HG02981 (cell line): Measurements from ENCODE around the gene THRB.

ENCODE experiments used
- ATAC-seq: cut with Tn5 transposase; IDR thresholded peaks from one replicate; pipeline ENCODE4 v1.9.1; 2021; ENCODE audit warnings: mild to moderate bottlenecking, moderate library complexity; ENCODE audit not compliant: unreplicated experiment

The THRB gene

DNA sequence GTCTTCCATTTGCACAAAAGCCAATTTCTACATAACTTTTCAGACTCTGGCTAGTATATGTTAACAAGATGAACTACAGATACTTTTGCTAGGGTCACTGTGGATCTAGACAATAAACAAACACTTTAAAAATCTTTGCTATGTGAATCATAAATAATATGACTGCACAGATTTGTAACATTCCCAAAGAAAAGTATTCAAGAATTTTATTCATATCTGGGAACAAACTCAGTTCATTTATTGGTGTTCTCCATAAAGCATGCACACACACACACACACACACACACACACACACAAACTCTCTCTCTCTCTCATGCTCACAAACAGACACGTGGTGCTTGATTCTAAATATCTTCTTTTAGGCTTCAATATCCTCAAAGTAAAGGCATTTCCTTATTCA lies 18.8 kb upstream of the THRB start:
- ATAC-seq, result no peak

DNA sequence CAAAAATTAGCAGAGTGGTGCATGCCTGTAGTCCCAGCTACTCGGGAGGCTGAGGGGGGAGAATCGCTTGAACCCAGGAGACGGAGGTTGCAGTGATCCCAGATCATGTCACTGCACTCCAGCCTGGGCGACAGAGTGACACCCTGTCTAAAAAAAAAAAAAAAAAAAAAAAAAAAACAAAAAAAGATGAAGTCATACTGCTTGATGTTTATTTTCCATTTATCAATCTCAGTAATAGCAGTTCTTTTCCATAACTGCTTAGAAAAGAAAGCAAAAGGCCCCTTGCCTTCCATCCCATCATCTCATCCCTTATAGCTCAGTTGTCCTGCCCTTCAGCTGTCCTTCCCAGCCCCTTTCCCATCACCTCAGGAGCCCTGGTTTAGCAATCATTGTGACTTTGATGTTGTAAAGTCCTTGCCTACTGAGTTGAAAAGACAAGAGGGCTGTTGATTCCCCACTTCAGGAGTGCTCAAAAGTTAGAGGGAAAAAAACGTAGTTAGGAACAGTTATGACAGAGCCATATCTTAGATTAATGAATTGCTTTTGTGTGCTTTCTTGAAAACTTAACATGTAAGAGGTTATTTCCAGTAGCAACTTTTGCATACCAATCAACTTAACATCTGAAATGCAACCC lies 18.0 kb upstream of the THRB start:
- ATAC-seq, result no peak

DNA sequence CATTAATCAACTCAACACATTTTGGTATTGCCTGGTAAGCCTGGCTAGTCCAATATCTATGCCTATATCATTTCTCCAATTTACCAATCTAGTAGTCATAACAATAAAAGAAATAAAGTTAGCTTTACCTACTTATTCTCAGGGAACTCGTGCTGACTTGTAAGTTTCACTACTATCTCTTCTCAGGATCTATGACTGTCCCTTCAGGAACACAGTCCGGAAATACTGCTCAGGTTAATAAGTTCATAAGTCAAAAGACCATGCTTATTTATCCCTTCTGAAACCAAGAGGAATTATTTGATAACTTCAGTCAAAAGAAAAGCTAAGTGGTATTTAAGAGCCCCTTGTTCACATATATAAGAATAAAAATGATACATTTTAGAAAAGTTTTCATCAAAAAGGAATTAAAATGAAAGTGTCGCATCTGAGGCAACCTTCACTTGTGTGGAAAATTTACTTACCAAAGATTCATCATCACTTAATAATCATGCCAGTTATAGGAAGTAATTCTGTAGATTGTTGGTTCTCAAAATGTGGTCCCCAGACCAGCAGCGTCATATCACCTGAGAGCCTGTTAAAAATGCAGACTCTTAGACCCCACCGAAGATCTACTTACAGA lies 15.5 kb upstream of the THRB start:
- no peak for ATAC-seq

DNA sequence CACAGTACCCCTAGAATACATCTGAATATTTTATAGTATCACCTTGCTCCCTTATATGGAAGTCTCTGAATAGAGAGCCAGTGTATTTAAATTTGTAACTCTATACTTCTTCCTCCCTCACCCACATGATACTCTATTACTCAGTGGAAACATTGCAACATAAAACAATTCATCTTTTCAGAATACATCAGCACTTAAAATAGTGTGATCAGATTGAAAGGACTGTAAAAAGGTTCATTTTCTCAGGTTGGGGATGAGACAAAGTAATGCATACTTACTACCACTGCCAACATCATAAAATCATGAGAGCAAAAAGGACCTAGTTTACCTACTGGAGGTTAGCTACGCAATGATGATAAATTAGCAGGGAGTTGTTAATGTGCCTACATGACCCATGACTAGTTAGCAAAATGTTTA lies 13.8 kb upstream of the THRB start:
- ATAC-seq, result no peak

DNA sequence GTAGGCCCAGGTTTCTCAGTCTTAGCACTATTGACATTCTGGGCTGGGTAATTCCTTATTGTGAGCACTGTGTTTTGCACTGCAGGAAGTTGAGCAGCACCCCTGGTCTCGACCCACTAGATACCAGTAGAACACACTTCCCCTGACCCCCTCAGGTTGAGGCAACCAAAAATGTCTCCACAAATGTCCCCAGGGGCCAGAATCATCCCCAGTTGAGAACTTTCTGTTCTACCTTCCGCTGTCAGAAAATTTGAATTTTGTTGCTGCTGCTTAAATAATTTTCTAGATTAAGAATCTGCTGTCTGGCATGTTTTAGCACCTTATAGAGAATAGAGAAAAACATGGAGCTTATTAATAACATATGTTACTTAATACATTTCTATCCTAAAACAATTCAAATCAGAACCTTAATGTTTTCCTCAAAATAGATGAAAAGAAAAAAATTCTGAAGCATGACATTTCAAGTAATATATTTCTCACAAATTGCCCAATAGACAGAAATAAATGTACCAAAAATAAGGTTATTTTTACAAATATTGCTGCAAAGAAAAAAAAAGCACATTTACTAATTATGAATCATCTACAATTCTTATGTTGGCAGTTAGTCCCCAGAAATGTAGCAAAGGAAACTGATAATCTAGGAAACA lies 13.2 kb upstream of the THRB start:
- ATAC-seq, result no peak

DNA sequence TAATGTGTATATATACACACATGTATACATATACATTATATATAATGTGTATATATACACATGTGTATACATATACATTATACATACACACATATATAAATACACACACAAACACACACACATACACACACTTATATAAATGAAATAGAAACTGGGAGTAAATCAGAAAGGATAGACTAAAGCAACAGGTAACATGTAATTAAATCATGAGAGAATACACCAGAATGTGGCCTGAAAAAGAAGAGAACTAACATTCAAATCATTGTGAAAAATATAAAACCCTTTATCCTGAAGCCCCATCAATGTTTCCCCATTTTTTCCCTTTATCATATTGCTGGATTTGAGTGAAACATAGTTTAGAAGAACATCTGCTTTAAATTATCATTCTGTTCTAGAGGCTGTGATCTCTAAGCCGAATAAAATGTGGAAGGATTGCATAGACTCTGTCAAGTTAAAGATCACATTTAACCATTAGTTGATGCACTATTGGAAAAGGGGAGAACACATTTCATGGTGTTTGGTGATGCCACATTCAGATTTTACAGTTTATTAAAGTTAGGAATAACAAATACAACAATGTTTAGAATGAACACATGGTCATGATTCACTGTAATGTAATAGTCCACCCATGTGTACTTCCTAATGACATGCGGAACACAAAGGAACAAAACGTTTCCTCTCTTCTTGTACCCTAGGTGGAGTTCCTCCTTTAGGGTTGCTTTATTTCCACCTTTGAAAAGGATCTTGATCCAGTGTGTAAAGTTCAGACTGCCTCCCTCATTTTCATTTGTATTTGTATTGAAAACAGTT lies 12.5 kb upstream of the THRB start:
- ATAC-seq, result no peak

DNA sequence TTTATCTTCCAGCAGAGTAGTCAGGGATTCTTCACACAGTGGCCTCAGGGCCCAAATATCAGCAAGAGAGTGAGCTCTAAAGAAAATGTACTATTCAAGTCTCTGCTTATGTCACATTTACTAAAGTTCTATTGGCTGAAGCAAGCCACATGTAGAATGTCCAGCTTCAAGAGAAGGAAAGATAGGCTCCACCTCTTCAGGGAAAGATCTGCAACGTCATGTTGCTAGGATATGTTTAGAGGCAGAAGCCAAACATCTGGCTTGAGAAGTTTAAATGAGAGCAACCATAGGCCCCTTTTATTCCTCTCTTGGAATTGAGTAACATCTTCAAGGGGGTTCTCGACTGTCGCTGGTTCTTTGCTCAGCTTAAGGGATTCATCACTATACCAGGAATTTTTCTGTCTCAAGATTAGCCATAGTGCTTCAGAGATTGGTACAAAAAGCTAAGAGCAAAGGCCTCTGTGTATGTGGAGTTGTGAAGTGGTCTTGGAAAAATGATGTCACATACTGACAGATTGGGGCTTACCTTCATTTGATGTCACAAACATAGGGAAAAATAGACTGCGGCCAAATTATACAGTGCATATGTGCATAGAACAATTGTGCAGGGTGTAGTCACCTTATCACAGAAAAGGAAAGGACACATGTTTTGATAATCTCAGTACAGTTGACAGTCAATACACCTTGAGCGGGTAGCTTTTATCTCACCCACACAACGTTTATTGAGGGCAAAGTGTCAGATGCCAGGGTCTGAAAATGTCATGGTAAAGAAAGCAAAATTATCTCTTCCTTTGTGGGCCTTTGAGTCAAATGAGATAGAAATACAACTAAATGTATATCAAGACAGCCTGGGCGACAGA lies 11.3 kb upstream of the THRB start:
- ATAC-seq, result no peak

DNA sequence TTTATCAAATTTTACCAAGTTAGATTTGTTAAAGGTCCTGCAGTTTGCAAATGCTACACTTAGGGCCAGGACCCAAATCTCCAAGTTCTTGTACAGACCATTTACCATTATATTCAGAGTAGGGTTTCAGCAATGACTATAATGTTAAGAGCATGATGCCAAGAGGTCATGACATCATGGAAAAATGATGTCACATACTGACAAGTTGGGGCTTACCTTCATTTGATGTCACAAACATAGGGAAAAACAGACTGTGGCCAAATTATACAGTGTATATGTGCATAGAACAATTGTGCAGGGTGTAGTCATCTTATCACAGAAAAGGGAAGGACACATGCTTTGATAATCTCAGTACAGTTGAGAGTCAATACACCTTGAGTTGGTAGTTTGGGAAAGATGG lies 10.1 kb upstream of the THRB start:
- ATAC-seq, result no peak

DNA sequence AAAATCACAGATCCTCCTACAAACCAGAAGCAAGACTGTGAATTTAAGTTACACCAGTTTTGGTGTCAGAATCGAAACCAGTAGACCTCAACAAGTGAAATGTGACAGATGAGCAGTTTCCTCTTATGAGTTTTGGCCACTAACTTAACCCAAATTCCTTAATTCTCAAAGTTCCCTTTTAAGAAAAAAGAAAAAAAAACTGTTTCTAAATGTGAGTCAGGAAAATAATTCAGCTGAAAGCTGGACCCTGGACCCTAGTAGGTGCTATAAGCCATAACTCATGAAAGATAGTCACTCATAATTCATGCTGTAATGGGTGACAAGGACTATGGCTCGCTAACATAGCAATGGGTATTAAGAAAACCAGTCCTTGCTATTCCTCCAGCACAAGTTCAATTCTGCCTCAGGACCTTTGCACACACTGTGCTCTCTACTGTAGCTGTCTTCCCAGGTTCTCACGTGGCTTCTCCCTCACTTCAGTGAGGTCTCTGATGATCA lies 9.0 kb upstream of the THRB start:
- peak; percentile 88 for ATAC-seq

DNA sequence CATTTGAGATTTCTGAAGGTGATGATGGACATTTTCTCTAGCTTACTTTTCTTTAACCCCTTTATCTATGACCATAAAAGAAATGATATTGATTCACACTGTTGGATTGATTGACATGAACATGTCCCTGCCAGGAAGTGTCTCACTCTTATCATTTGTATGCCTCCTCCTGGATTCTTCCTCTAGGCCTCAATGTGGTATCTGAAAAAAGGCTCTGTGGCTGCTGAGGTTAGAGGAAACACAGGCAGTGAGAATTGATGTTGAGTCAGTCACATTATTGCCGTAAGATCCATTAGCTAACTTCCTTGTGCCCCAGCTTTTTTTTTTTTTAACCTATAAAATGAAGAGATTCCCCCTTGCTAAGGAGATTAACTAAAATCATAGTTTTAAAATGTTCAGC lies 8.0 kb upstream of the THRB start:
- no peak for ATAC-seq

DNA sequence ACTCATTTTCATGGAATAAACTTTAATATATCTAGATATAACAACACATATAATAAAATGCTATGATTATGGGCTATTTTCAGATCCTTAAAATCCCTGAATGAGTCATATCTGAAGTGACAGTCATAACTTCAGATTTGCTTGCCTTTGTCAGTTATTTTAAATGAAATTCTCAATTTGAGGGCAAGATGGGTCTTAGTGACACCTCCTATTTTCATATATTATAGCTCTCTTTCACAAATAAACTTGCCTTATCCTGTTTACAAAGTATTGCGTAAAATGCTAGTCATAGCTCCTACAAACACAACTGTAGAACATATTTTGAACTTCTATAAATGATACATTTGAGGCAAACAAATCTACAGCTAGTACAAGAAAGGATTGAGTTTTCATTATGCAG lies 6.2 kb upstream of the THRB start:
- no peak for ATAC-seq

DNA sequence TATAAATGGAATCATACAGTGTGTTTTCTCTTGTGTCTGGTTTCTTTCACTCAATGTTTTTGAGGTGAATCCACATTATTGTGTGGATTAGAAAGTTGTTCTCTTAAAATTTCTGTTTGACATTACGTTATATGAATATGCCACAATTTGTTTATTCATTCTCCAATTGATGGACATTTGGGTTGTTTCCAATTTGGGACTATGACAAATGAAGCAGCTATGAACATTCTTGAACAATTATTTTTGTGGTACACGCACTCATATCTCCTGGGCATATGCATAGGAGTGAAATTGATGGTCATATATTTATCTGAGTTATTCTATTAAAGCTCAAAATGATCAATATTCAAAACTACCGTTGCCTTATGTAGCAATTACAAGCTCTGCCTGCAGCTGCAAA lies 5.3 kb upstream of the THRB start:
- ATAC-seq, result no peak

DNA sequence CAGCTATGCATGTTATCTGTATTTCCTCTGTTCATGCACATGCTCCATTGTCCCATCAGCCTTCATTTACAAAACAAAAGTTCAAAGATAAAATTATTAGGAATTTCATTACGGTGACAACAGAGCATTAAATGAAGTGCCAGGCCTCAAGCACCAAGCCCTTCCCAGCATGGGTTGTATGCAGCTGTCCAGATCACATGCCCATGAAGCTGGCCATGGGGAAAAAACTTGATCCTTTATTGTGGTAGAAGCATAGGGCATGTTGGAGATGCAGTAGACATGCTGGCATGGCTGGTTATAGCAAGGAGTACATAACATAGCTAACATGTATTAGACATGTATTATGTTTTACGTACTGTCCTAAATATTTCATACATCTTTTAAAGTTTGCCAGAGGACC lies 4.1 kb upstream of the THRB start:
- ATAC-seq, result no peak

DNA sequence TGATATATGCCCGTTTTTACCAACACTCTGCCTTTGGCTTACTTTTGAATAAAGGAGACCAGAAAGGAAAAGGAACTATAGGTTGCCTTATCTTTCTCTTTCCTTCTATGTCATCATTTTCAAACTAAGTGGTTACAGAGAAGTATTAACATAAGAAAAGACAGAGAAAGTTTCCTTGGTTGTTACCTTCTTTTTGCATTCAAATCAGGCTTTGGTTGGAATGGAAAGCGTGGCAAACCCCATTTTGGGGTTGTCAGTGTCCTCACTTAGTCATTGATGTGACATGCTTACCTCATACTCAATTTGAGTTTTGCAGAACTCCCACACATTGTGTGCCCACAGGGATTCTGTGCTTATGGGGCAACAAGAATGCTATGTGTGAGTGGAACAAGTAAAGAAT lies 3.7 kb upstream of the THRB start:
- ATAC-seq, result no peak

DNA sequence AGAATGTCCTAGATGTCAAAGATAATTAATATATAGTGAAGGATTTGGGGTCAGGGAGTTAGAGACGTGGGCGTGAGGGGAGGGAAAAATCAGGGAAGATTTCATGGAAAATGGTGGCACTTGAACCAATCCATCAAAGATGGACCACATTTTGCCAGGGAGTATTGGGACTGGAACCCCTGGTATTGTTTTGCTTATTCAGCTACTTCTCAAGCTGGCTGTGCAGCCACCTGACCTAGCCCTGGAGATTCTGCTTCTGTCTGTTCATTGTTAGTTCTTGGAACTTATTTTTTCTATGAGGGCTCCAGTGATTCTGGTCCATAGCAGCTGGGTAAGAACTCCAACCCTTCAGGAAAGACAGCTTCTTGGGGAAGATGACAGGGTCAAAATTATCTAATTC lies 3.3 kb upstream of the THRB start:
- ATAC-seq, result no peak

DNA sequence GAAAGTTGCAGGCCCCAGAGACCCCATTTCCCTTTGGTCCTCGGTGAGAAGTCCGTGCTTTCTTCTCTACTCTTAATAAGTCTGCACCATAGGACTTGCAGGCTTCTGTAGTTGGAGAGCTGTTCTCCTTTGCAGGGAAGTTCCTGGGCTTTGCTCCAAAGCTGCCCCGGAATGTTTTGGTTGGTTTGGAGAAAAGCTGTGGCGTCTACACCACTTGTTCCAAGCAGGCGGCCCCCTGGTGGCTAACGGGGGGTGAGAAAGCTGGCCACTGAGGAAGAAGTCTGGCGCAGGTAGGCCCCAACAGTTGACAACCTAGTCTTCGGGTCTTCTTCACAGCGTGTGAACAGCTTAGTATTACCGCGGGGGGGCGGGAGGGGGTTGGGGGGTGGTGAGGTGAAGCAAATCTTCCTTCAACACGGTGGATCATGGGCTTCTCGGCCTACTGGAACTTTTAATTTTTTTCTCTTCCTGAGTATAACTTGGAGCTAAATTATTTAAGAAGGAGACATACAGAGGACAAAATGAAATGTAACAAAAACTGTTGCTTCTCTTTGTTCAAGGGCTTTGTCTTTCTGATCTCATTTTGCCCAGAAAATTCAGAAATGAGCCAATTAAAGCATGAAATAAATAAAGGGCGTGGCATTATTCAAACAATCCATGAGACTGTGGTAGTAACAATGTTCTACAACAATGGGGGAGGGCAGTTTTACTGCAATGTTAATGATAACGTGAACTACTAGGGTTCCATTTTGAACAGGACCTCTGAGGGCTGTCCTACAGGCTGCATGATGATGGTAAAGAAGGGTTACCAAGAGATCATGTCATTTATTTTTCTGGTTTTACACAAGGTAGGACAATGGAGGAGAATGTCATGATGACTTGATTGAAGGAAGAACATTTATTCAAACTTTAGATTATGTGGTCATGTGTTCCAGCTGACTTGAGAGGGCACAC lies 2.2 kb upstream of the THRB start:
- ATAC-seq, result no peak

DNA sequence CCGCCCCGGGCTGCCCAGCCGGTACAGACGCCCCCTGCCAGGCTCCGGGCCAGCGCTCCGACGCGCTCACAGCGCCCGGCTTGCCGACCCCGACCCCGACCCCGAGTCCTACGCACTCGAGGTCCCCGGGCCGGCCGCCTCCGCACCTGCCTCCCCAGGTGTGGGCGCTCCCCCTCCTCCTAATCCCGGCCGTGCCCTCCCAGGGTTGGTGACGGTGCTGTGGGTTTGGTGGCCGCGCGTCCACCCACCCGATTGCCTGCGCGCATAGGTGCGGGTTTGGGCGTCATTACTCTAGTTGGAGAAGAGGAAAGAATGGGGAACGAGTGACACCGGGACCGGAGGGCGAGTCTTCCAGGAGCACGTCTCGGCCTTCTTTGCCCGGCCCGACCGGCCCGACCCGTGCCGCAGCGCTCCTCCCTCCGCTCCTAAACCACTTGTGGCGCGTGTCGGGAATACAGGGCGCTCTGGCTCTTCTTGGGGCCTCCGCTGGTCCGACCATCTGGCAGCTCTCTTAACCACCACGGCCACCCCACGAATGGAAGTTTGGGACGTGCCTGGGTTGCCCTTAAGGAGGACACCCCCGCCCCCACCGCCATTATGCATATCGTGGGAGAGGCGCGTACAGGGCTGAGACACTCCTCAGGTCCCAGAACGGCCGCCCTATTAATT lies 810 bp upstream of the THRB start:
- no peak for ATAC-seq

DNA sequence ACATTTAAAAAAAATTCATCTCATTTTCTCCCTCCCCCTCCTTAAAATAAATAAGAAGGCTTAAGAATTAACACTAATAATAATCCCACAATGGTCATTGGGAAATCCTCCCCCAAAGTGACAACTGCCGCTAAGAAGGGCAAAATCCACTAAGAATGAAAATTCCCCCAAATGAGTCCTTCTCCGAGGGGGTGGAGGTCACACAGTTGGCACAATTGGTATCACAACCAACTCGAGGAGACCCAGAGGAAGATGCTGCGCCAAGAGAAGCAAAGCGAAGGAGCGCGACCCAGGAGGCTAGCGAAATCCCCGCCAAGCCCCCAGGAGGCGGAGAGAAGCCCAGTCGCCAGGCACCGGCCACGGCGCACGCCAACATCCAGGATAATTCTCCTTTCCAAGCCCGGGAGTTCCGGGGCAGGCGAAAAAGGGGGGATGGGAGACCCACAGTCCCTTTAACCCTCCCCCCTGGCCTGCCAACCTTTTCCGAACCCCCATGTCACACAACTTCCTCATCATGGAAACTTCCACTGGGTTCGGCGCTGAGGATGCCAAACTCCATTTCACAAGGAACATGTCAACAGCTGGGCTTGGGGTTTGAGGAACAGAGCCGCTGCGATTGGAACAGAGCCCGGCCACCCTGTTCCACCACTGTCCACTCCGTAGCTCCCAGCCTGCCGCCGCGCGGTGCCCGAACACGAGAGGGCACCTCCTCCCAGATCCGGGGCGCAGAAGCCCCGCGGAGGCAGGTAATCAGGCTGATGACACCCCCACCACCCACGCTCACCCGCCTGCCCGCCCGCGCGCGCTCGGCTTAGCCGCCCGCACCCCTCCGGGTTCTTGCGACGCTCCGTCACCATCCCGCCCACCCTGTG lies 668 bp downstream of the THRB start:
- no peak for ATAC-seq
